GM20431 (cell line): ENCODE measurements around the gene PYROXD2.

ENCODE experiments used
- in situ Hi-C: fragments of 300-500 bp; cut with MseI, MboI; formaldehyde crosslinking; loops from one replicate; pipeline ENCODE4 v1.15.0; 2020; ENCODE audit warnings: low sequenced_read_pairs; ENCODE audit not compliant: unreplicated experiment

PYROXD2 gene

DNA sequence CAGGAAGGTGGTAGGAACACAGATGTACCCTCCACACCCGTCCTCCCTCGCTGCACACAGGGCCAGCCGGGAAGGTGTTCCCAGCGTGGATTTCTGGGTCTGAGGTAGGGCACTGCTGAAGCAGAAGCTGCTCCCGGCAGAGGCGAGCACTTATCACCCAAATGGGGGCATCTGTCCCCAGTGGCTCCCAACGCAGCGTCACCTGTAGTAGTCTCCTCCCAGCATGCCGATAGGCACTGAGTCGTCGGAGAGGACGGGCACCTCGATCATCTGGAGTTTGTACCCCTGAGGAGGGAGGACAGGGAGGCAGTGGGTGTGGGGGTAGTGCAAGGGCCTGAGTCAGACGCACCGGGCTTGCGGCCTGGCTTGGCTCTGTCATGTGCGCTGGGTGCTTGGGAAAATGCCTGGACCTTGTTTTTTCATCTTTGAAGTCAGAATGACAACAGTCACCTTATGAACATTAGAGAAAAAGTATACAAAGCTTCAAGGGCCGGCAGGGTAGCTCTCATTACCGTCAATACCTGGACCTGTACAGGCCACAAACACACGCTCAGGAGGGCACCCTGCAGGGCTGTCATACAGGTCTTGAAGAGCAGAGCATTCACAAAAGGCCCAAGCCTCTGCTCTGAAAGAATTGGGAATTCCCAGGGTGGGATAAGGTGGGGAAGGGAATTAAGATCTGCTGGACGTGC is 3.1 kb upstream of the PYROXD2 start:
- in situ Hi-C loops = no loop called here

DNA sequence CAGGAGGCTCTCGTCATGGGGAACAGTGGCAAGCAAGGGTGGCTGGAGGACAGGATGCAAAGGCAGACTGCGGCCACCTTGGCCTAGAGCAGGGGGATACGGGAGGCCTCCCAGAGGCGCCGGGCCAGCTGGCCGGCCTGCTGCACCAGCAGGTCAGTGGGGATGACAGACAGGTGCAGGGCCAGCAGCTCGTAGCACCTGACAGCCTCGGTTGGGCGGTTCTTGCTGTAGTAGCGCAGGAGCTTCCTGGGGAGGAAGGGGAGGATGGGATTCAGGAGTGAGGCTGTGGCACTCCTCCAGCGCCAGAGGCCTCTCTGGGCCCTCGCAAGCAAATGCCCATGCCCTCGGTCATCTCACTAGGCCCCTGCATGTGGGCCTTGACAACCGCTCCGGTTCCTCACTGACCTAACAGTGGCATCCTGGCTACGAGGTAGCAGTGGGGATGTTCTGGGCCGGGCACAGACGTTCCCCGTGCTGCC is 2.5 kb upstream of the PYROXD2 start:
- in situ Hi-C loops = no loop called here

DNA sequence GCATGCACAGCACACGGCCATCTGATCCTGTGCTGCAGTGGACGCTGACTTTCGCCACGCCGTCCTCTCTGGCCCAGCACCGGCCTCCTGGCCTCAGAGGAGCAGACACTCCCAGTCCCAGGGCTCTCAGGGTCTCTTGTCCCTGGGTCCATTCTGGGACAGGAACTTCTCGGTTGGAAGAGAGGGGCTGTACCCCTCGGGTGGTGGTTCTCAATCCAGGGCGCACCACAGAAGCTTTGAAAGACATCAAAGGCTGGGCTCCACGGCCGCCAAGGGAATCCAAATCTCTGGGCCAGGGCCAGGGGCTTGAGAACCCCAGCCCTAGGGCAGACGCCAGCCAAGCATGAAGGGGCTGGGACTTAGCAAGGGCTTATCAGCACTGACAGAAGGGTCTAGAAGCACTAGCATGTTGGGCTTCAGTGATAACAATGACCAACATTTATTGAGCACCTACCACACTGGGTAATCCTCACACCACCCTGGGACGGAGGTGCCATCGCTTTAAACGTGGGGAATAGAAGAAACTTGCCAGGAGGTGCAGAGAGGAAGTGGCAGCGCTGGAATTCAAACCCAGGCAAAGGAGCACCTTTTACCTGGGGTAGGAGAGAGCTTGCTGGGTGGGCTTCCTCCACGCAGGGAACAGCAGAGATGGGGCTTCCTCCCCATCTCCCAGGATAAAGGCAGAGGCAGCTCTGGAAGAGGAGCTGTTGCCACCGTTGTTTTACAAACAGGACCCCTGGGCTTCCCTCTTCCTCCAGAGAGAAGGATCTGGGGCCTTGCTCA is 1.8 kb upstream of the PYROXD2 start:
- in situ Hi-C loops = no loop called here

GRCh38 chr10:98415731-98416119 is 743 bp upstream of the PYROXD2 start:
- in situ Hi-C loops = no loop called here

GRCh38 chr10:98414578-98414931 is 427 bp downstream of the PYROXD2 start:
- in situ Hi-C loops = no loop called here

DNA sequence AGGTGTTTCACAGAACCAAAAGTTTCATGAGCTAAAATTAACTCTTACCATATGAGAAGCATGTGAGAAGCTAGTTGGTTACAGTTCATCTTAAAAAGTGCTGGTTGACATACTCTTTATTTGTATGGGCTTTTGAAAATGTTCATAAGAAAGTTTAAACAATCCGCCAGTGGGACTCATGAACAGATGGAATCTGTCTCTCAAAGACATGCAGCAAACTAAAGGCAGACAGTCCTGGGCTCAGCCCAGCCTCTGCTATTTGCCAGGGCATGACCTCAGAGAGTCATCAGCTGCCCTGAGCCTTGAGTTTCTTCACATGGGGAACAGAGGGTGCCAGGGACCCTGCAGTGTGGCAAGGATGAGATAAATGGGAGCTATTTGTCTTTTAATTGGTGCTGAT is 3.2 kb downstream of the PYROXD2 start:
- in situ Hi-C loops = no loop called here

DNA sequence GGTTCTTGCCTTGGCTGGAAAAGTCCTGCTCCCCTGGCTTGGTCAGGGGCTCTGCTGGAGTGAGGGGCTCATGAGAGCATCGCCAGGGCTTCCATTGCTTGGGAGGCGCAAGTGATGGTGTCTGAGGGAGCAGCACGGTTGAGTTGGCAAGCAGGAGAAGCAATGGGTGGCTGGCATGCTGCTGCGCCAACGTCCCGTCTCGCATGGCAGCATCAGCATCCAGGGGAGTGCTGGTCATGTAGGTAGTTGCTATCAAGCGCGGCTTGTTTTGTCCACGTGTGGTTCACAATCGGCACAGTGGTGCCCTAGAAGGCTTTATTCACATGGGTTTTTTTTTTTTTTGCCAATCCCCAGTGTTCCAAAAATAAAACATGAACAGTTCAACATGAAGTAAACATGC is 3.8 kb downstream of the PYROXD2 start:
- in situ Hi-C loops = no loop called here

- in situ Hi-C loops = no loop called here
Measured at GRCh38 chr10:98410759-98411158, 4.2 kb downstream of the PYROXD2 start.

- in situ Hi-C loops = no loop called here
Measured at GRCh38 chr10:98410135-98410743, 4.7 kb downstream of the PYROXD2 start.

GRCh38 chr10:98408799-98409198 is 6.2 kb downstream of the PYROXD2 start:
- in situ Hi-C loops = no loop called here

DNA sequence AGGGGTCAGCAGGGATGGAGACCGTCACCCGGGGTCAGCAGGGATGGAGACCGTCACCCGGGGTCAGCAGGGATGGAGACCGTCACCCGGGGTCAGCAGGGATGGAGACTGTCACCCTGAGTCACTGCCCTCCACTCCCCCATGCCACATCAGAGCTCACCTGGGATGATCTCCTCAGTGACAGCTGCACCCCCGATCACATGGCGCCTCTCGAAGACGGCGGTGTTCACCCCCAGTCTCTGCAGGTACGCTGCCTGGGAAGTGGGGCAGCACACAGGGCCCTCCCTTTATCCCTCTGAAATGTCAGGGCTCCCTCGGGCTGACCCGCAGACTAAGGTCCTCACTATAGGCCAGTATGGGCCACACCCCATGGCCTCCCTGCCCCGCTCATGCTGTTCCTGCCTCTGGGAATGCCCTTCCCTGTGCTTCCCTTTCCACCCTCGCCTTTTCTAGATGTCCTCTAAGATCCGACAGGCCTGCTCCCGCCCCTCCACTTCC is 7.2 kb downstream of the PYROXD2 start:
- in situ Hi-C loops = no loop called here

DNA sequence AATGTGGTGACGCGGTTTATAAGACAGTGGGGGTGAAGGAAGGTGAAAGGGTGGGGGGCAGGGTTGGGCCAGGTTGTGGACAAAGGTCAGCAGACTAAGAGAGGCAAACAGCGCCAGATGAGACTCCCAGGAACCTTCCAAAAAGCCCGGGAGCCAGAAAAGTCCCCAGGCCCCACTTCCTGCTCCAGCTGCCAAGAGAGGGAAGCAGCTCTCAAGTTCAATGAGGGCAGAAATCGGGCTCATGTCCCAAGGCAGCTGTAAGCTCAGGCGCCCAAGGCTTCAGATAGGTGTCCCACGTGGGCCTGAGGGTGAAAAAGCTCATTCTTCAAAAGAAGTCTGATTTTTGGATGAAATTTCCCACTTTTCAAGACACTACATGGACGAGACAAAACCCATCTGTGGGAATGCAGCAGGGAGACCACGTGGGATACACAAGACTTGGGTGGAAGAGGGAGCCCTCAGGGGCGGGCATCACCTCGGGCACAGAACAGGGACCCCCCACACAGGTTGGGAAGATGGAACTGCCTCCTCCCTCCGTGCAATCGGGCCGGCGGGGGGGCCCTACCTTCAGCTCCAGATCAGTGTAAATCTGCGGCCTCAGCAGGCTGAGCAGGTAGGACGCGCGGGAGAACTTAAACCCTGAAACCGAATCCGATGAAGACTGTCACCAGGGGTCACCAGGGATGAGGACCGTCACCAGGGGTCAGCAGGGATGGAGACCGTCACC is 7.8 kb downstream of the PYROXD2 start:
- in situ Hi-C loops = no loop called here

- in situ Hi-C loops = no loop called here
Measured at GRCh38 chr10:98405422-98405821, 9.6 kb downstream of the PYROXD2 start.

DNA sequence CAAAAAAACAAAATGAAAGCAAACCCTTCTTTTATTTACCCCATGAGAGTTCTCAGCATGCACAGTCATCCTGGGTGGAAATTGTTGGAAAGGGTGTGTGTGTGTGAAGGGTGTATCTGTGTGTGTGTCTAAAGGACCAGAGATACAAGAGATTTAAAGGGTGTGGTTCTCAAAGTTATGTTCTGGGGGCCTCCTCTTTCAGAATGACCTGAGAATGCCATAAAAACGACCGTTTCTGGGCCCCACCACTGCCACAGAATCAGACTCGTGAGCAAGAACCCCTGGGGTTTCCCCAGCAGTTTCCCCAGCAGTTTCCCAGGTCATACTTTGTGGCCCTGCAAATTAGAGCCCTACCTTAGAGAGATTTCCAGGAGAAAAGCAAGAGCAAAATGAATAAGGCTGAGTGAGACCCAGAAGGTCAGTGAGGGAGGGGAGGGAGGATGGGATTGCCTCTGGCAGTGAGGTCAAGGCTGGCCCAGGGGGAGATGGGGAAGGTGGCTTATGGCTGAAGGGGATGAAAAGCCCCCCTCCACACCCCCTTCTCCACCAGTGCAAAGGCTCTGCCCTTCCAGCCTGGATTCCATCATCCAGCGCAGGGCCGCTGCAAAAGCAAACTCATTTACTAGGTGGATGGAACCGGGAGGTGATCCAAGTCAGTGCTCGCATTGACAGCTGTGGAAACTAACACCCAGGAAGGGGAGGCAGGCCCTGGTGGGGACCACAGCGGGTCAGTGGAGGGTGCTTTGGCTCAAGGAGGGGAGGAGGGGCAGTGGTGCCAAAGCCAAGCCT is 10.2 kb downstream of the PYROXD2 start:
- in situ Hi-C loops = no loop called here

DNA sequence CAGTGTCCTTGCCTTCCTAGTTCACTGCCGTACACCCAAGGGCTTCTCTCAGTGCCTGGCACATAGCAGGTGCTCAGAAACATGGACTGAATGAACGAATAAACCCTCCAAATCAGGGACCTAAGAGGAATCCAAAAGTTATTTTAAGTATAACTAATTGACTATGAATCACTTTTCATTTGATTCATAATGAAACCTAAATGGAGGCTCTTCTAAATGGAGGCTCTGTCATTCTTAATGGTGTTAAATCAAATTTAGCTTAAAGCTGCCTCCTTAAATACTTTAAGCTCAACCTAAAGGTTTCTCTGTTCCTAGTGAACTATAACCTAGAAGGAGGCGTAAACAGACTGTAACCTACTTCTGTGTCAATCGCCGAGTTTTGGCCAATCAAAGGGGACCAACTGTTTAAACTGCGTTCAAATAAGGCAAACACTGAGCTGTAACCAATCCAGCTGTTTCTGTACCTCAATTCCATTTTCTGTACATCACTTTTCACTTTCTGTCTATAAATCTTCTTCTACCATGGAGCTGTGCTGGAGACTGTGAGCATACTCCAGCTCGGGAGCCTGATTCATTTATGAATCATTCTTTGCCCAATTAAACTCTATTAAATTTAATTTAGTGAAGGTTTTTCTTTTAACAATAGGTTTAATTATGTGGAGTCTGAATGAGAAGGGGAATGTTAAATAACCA is 11.0 kb downstream of the PYROXD2 start:
- in situ Hi-C loops = no loop called here

DNA sequence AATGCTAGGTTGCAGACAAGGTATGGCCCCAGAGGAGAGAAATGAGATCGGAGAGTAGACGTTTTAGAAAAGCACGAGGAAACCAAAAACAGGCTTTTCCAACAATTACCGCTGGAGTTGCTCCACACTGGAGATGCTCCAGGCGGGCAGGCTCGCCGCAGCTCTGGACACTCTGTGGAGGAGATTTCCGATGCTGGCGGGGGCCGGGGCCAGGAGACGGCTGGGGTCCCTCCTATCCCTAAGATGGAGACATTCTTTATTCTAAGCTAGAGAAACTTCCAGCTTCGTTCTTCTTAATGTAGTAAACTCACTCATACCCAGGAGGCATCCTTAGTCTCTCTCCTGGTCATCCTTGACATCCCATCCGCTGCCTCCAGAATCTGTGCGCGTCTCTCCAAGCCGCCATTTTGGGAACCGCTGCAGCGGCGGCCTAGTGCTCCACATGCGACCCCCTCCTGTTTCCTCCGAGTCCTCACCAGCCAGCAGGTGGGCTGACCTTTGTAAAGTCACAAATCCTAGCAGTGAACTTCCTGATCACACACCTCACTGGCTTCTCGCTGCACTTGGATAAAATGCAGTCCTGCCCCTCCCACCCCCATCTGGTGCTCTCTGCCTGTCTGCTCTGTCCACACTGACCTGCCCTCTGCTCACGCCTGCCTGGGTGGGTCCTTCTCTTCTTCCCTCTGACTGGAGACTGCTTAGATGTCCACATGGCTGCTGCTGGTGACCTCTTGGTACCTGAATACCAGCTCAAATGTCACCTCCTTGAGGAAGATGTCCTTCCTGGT is 11.9 kb downstream of the PYROXD2 start:
- in situ Hi-C loops = no loop called here

DNA sequence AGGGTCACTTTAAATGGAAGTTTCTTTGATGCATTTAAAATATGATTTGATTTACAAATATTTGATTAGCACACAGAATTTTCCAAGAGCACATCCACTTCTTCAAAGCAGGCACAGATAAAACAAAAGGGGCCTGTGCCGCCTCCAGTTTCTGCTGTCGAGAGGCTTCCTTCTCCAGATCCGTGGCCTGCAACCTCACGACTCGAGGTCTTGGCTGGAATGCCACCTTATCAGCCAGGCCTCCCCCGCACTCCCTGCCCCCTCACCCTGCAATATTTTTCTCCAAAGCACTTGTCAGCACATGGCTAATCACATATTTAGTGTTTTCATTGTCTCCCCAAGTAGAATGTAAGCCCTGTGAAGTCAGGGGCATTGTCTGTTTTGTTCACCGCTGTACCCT is 12.5 kb downstream of the PYROXD2 start:
- in situ Hi-C loops = no loop called here

GRCh38 chr10:98400482-98400881 is 14.5 kb downstream of the PYROXD2 start:
- in situ Hi-C loops = no loop called here
